ENCODE data around the gene ELOVL6. TPM values are rescaled to one million over a fixed set of nuclear protein-coding genes. Genes with fewer than 3 reads are reported as not detected.

The ELOVL6 gene
- total RNA-seq, 1 experiment from 2014 or later, result 38.7 TPM

DNA sequence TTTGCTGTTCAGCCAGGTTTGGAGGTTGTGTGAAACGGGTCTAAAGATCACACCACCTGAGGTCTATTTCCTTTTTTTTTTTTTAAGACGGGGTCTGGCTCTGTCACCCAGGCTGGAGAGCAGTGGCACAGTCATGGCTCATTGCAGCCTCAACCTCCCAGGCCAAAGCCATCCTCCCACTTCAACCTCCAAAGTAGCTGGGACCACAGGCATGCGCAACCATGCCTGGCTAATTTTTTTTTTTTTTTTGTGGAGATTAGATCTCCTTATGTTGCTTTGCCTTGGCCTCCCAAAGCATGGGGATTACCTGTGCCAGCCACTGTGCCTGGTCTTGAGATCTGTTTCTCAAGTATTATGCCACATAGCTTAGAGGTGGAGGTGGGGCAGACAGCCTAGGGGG is 49.2 kb upstream of the ELOVL6 start:
- Histone ChIP-seq H3K79me2 (ENCODE audit: insufficient read depth, low read length) (no peaks in the 10 kb centered on the region), H3K4me3 (replicated peaks in 1 of 2; ENCODE audit: low read depth in 1 of 2, low read length in 2 of 2) (no peak overlapping the region), H3K27ac (ENCODE audit: low read depth, low read length) (no peak overlapping the region), H4K20me1 (ENCODE audit: insufficient read depth) (no peaks in the 10 kb centered on the region), H3K9me3 (ENCODE audit: control insufficient read depth in 1 of 2, insufficient read depth in 1 of 2, low read depth in 1 of 2, low read length in 2 of 2) (no peaks in the 10 kb centered on the region), H3K36me3 (ENCODE audit: control insufficient read depth in 1 of 2, insufficient read depth in 2 of 2, low read length in 2 of 2) (no peaks in the 10 kb centered on the region), H3K9me2 (ENCODE audit: insufficient read depth) (no peaks in the 10 kb centered on the region), H3K9ac (ENCODE audit: low read length) (no peak overlapping the region), H2AFZ (ENCODE audit: low read depth, low read length, poor library complexity, severe bottlenecking) (no peak overlapping the region), H3K4me1 (ENCODE audit: control insufficient read depth in 1 of 2, insufficient read depth in 2 of 2, low read length in 2 of 2) (peaks cover 7 to 11% of the 10 kb centered on the region in 2 experiments), H3K27me3 (ENCODE audit: insufficient read depth, low read length) (no peaks in the 10 kb centered on the region), H3K4me2 (ENCODE audit: low read length) (no peak overlapping the region)
- POLR2A ChIA-PET, result no interaction called here
- CTCF ChIA-PET, result no interaction called here
- RAD21 ChIA-PET (ENCODE audit: low non-redundant PET in 1 of 2, low total read pairs in 2 of 2, uncharacterized antibody in 2 of 2, unreplicated experiment in 2 of 2), result interaction anchor here in 1 of 2 experiments (0.6 kb wide), 1 partner anchor 22 kb away, joined by 8 read pairs; no protein-coding TSS in a partner anchor
- ATAC-seq, result no peak
- intact Hi-C loops (cut with micrococcal nuclease), result no loop called here
- TF ChIP-seq, protein P1, sequence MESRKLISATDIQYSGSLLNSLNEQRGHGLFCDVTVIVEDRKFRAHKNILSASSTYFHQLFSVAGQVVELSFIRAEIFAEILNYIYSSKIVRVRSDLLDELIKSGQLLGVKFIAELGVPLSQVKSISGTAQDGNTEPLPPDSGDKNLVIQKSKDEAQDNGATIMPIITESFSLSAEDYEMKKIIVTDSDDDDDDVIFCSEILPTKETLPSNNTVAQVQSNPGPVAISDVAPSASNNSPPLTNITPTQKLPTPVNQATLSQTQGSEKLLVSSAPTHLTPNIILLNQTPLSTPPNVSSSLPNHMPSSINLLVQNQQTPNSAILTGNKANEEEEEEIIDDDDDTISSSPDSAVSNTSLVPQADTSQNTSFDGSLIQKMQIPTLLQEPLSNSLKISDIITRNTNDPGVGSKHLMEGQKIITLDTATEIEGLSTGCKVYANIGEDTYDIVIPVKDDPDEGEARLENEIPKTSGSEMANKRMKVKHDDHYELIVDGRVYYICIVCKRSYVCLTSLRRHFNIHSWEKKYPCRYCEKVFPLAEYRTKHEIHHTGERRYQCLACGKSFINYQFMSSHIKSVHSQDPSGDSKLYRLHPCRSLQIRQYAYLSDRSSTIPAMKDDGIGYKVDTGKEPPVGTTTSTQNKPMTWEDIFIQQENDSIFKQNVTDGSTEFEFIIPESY (IDR thresholded peaks at IDR 0.05; ENCODE audit: extremely low read depth, insufficient replicate concordance, low read length), result no peak
- TF ChIP-seq SRF (IDR thresholded peaks at IDR 0.05; ENCODE audit: low read depth) (no peak), EZH2phosphoT487 (IDR thresholded peaks at IDR 0.05; ENCODE audit: borderline replicate concordance) (no peak), SP1 (IDR thresholded peaks at IDR 0.05; ENCODE audit: low read depth) (no peak), TCF7L2 (IDR thresholded peaks at IDR 0.05; ENCODE audit: borderline replicate concordance, extremely low read depth, insufficient read depth, insufficient read length) (no peak), JUND (IDR thresholded peaks at IDR 0.05) (no peak), EGR1 (IDR thresholded peaks at IDR 0.05; ENCODE audit: low read depth) (no peak), FOSL1 (IDR thresholded peaks at IDR 0.05; ENCODE audit: low read depth) (no peak), EZH2 (IDR thresholded peaks at IDR 0.05) (no peak), CEBPB (IDR thresholded peaks at IDR 0.05; ENCODE audit: low read depth) (no peak), YY1 (IDR thresholded peaks at IDR 0.05; ENCODE audit: extremely low read depth, insufficient replicate concordance, low read depth, low read length) (no peak)
- TF ChIP-seq, protein P2, sequence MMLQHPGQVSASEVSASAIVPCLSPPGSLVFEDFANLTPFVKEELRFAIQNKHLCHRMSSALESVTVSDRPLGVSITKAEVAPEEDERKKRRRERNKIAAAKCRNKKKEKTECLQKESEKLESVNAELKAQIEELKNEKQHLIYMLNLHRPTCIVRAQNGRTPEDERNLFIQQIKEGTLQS (IDR thresholded peaks at IDR 0.05), result no peak
- TF ChIP-seq, protein P3, sequence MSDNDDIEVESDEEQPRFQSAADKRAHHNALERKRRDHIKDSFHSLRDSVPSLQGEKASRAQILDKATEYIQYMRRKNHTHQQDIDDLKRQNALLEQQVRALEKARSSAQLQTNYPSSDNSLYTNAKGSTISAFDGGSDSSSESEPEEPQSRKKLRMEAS (IDR thresholded peaks at IDR 0.05), result no peak
- TF ChIP-seq, protein P4, sequence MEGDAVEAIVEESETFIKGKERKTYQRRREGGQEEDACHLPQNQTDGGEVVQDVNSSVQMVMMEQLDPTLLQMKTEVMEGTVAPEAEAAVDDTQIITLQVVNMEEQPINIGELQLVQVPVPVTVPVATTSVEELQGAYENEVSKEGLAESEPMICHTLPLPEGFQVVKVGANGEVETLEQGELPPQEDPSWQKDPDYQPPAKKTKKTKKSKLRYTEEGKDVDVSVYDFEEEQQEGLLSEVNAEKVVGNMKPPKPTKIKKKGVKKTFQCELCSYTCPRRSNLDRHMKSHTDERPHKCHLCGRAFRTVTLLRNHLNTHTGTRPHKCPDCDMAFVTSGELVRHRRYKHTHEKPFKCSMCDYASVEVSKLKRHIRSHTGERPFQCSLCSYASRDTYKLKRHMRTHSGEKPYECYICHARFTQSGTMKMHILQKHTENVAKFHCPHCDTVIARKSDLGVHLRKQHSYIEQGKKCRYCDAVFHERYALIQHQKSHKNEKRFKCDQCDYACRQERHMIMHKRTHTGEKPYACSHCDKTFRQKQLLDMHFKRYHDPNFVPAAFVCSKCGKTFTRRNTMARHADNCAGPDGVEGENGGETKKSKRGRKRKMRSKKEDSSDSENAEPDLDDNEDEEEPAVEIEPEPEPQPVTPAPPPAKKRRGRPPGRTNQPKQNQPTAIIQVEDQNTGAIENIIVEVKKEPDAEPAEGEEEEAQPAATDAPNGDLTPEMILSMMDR (IDR thresholded peaks at IDR 0.05 in 2 of 3, conservative IDR thresholded peaks at IDR 0.05 in 1 of 3; ENCODE audit: borderline replicate concordance in 1 of 3, insufficient read depth in 1 of 3, low read depth in 2 of 3, low read length in 2 of 3), result no peak
- DNase-seq (ENCODE audit: low read depth, low spot score), result no peak
- BruUV-seq (replicated peaks), result no TSS peak
